Tibial nerve (tissue), 4 donors: Measurements from ENCODE around the gene PIGV.

Experiments
- EP300 ChIP-seq, 2 donors: sonication (generic); formaldehyde crosslinking; IDR thresholded peaks; one replicate each; pipeline ENCODE4 v1.6.1; 2017; ENCODE audit warnings: antibody characterized with exemption in 2 of 2, mild to moderate bottlenecking in 1 of 2
- POLR2A ChIP-seq, 2 donors: fragments of 450-650 bp; IDR thresholded peaks; one replicate each; pipeline ENCODE4 v1.6.1; 2017; ENCODE audit warnings: antibody characterized with exemption in 2 of 2, mild to moderate bottlenecking in 2 of 2, moderate library complexity in 2 of 2
- TF ChIP-seq, protein P1 (sequence below), 5 experiments: fragments of 200-600 bp in 3 of 5; fragments of 450-650 bp in 2 of 5; sonication (generic) in 3 of 5; IDR thresholded peaks; one replicate each; pipeline ENCODE4 v1.5.1; 2016 to 2019; ENCODE audit warnings: antibody characterized with exemption in 5 of 5, mild to moderate bottlenecking in 3 of 5, moderate library complexity in 2 of 5

GRCh38 chr1:26771285-26771642, 16.5 kb upstream of the PIGV start:
- TF ChIP-seq, protein P1, sequence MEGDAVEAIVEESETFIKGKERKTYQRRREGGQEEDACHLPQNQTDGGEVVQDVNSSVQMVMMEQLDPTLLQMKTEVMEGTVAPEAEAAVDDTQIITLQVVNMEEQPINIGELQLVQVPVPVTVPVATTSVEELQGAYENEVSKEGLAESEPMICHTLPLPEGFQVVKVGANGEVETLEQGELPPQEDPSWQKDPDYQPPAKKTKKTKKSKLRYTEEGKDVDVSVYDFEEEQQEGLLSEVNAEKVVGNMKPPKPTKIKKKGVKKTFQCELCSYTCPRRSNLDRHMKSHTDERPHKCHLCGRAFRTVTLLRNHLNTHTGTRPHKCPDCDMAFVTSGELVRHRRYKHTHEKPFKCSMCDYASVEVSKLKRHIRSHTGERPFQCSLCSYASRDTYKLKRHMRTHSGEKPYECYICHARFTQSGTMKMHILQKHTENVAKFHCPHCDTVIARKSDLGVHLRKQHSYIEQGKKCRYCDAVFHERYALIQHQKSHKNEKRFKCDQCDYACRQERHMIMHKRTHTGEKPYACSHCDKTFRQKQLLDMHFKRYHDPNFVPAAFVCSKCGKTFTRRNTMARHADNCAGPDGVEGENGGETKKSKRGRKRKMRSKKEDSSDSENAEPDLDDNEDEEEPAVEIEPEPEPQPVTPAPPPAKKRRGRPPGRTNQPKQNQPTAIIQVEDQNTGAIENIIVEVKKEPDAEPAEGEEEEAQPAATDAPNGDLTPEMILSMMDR (IDR thresholded peaks at IDR 0.05) = no peak
- TF ChIP-seq EP300 (IDR thresholded peaks at IDR 0.05) (no peak), POLR2A (IDR thresholded peaks at IDR 0.05) (no peak)
